Head of caudate nucleus (tissue), 42 donors: ENCODE results near the gene CRYBG3.

ENCODE experiments used
- DNase-seq, 42 donors: peaks; one replicate each; pipeline versions ENCODE4 v3.0.0 to v3.0.0-alpha.2; 2020 to 2021; ENCODE audit warnings: mixed read lengths in 7 of 42
- intact Hi-C: fragments of 100-400 bp; cut with DNase I; formaldehyde crosslinking; loops from one replicate; pipeline ENCODE4 v1.15.0; 2022

CRYBG3 gene

GRCh38 chr3:97931218-97931617, 109.4 kb downstream of the CRYBG3 start:
- peak in 9 of 42 donors; percentile 20 to 59 (median 35) for DNase-seq
- intact Hi-C loops, result no loop called here

- intact Hi-C loops, result no loop called here
- peak in 1 of 42 donors; percentile 18 for DNase-seq
Measured at GRCh38 chr3:97932387-97932801, 110.6 kb downstream of the CRYBG3 start.

- peak in 2 of 42 donors; percentile 54 to 55 for DNase-seq
- intact Hi-C loops, result no loop called here
Measured at GRCh38 chr3:97934980-97935695, 113.3 kb downstream of the CRYBG3 start.

GRCh38 chr3:97935842-97936241, 114.0 kb downstream of the CRYBG3 start:
- intact Hi-C loops, result no loop called here
- no peak for DNase-seq

GRCh38 chr3:97937205-97937604, 115.4 kb downstream of the CRYBG3 start:
- peak in 19 of 42 donors; percentile 26 to 85 (median 50) for DNase-seq

GRCh38 chr3:97938444-97938843, 116.6 kb downstream of the CRYBG3 start:
- no peak for DNase-seq
- intact Hi-C loops, result no loop called here

More at GRCh38 chr3:97937205-97937604, 115.4 kb downstream of the CRYBG3 start:
- intact Hi-C loops, result no loop called here

- intact Hi-C loops, result no loop called here
- DNase-seq, result no peak
Measured at GRCh38 chr3:97939401-97939800, 117.6 kb downstream of the CRYBG3 start.

- no peak for DNase-seq
- intact Hi-C loops, result no loop called here
Measured at GRCh38 chr3:97940034-97940433, 118.2 kb downstream of the CRYBG3 start.

- DNase-seq, result no peak
- intact Hi-C loops, result no loop called here
Measured at GRCh38 chr3:97942801-97943546, 121.2 kb downstream of the CRYBG3 start.

GRCh38 chr3:97948351-97949109, 126.7 kb downstream of the CRYBG3 start:
- no peak for DNase-seq
- intact Hi-C loops, result no loop called here

GRCh38 chr3:97949110-97949485, 127.3 kb downstream of the CRYBG3 start:
- intact Hi-C loops, result no loop called here

GRCh38 chr3:97949743-97950142, 127.9 kb downstream of the CRYBG3 start:
- intact Hi-C loops, result no loop called here

More at GRCh38 chr3:97949110-97949485, 127.3 kb downstream of the CRYBG3 start:
- DNase-seq, result no peak

GRCh38 chr3:97950360-97950759, 128.5 kb downstream of the CRYBG3 start:
- intact Hi-C loops, result no loop called here
- no peak for DNase-seq

More at GRCh38 chr3:97949743-97950142, 127.9 kb downstream of the CRYBG3 start:
- no peak for DNase-seq

GRCh38 chr3:97952280-97952679, 130.5 kb downstream of the CRYBG3 start:
- intact Hi-C loops, result no loop called here
- DNase-seq, result no peak

GRCh38 chr3:97952872-97953271, 131.1 kb downstream of the CRYBG3 start:
- intact Hi-C loops, result no loop called here
- no peak for DNase-seq

GRCh38 chr3:97954228-97954827, 132.5 kb downstream of the CRYBG3 start:
- intact Hi-C loops, result no loop called here
- DNase-seq, result no peak

- no peak for DNase-seq
- intact Hi-C loops, result no loop called here
Measured at GRCh38 chr3:97956051-97956450, 134.2 kb downstream of the CRYBG3 start.

- intact Hi-C loops, result no loop called here
- no peak for DNase-seq
Measured at GRCh38 chr3:97957617-97958311, 136.0 kb downstream of the CRYBG3 start.

- DNase-seq, result no peak
- intact Hi-C loops, result no loop called here
Measured at GRCh38 chr3:97958396-97958795, 136.6 kb downstream of the CRYBG3 start.
